ENCODE data around the gene ULK1. TPM values are rescaled to one million over a fixed set of nuclear protein-coding genes. Genes with fewer than 3 reads are reported as not detected.

ULK1 gene
- total RNA-seq, 1 experiment from 2014 or later: 67.8 TPM

- TF ChIP-seq, protein P1, sequence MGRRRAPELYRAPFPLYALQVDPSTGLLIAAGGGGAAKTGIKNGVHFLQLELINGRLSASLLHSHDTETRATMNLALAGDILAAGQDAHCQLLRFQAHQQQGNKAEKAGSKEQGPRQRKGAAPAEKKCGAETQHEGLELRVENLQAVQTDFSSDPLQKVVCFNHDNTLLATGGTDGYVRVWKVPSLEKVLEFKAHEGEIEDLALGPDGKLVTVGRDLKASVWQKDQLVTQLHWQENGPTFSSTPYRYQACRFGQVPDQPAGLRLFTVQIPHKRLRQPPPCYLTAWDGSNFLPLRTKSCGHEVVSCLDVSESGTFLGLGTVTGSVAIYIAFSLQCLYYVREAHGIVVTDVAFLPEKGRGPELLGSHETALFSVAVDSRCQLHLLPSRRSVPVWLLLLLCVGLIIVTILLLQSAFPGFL (CRISPR knock-in tag; IDR thresholded peaks at IDR 0.05; ENCODE audit: borderline replicate concordance): no peak
These were observed 2.9 kb downstream of the ULK1 start (continued) for GRCh38 chr12:131897276-131897675.

- ATAC-seq (no peak), DNase-seq (ENCODE audit: low spot score) (no peak)
- Mint-ChIP-seq H3K4me1 (peaks cover 10% of the 10 kb centered on the region; the same call in 1 of the 2 replicates), H3K4me3 (no peak overlapping the region), H3K27me3 (ENCODE audit: low read depth) (no peaks in the 10 kb centered on the region), H3K36me3 (no peaks in the 10 kb centered on the region), H3K27ac (no peak overlapping the region), H3K9me3 (no peaks in the 10 kb centered on the region)
- CTCF ChIA-PET: no interaction called here
- POLR2A ChIA-PET: interaction anchor here (0.5 kb wide), 1 partner anchor 33 kb away, joined by 5 read pairs; no protein-coding TSS in a partner anchor
- TF ChIP-seq ZBTB21 (CRISPR knock-in tag; IDR thresholded peaks at IDR 0.05; ENCODE audit: borderline replicate concordance) (no peak), PRRX2 (CRISPR knock-in tag; IDR thresholded peaks at IDR 0.05) (no peak), NR3C1 (CRISPR knock-in tag; conservative IDR thresholded peaks at IDR 0.05; ENCODE audit: low read depth) (no peak), USF1 (CRISPR knock-in tag; IDR thresholded peaks at IDR 0.05) (no peak), ZBTB43 (CRISPR knock-in tag; IDR thresholded peaks at IDR 0.05) (no peak), CDX4 (CRISPR knock-in tag; IDR thresholded peaks at IDR 0.05; ENCODE audit: borderline replicate concordance) (no peak), RELA (CRISPR knock-in tag; IDR thresholded peaks at IDR 0.05; ENCODE audit: borderline replicate concordance) (no peak), OVOL2 (CRISPR knock-in tag; IDR thresholded peaks at IDR 0.05; ENCODE audit: borderline replicate concordance) (no peak), TCF7 (CRISPR knock-in tag; IDR thresholded peaks at IDR 0.05; ENCODE audit: low read depth) (no peak), RORB (CRISPR knock-in tag; IDR thresholded peaks at IDR 0.05) (no peak), CREM (CRISPR knock-in tag; IDR thresholded peaks at IDR 0.05) (no peak), ZNF263 (CRISPR knock-in tag; IDR thresholded peaks at IDR 0.05; ENCODE audit: low read depth) (no peak), KAT7 (CRISPR knock-in tag; IDR thresholded peaks at IDR 0.05; ENCODE audit: borderline replicate concordance) (no peak), IRF2 (CRISPR knock-in tag; IDR thresholded peaks at IDR 0.05; ENCODE audit: borderline replicate concordance, low read depth) (no peak), ESRRA (CRISPR knock-in tag; IDR thresholded peaks at IDR 0.05; ENCODE audit: borderline replicate concordance) (no peak)
- TF ChIP-seq, protein P2, sequence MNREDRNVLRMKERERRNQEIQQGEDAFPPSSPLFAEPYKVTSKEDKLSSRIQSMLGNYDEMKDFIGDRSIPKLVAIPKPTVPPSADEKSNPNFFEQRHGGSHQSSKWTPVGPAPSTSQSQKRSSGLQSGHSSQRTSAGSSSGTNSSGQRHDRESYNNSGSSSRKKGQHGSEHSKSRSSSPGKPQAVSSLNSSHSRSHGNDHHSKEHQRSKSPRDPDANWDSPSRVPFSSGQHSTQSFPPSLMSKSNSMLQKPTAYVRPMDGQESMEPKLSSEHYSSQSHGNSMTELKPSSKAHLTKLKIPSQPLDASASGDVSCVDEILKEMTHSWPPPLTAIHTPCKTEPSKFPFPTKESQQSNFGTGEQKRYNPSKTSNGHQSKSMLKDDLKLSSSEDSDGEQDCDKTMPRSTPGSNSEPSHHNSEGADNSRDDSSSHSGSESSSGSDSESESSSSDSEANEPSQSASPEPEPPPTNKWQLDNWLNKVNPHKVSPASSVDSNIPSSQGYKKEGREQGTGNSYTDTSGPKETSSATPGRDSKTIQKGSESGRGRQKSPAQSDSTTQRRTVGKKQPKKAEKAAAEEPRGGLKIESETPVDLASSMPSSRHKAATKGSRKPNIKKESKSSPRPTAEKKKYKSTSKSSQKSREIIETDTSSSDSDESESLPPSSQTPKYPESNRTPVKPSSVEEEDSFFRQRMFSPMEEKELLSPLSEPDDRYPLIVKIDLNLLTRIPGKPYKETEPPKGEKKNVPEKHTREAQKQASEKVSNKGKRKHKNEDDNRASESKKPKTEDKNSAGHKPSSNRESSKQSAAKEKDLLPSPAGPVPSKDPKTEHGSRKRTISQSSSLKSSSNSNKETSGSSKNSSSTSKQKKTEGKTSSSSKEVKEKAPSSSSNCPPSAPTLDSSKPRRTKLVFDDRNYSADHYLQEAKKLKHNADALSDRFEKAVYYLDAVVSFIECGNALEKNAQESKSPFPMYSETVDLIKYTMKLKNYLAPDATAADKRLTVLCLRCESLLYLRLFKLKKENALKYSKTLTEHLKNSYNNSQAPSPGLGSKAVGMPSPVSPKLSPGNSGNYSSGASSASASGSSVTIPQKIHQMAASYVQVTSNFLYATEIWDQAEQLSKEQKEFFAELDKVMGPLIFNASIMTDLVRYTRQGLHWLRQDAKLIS (CRISPR knock-in tag; IDR thresholded peaks at IDR 0.05; ENCODE audit: borderline replicate concordance): no peak
- TF ChIP-seq, protein P3, sequence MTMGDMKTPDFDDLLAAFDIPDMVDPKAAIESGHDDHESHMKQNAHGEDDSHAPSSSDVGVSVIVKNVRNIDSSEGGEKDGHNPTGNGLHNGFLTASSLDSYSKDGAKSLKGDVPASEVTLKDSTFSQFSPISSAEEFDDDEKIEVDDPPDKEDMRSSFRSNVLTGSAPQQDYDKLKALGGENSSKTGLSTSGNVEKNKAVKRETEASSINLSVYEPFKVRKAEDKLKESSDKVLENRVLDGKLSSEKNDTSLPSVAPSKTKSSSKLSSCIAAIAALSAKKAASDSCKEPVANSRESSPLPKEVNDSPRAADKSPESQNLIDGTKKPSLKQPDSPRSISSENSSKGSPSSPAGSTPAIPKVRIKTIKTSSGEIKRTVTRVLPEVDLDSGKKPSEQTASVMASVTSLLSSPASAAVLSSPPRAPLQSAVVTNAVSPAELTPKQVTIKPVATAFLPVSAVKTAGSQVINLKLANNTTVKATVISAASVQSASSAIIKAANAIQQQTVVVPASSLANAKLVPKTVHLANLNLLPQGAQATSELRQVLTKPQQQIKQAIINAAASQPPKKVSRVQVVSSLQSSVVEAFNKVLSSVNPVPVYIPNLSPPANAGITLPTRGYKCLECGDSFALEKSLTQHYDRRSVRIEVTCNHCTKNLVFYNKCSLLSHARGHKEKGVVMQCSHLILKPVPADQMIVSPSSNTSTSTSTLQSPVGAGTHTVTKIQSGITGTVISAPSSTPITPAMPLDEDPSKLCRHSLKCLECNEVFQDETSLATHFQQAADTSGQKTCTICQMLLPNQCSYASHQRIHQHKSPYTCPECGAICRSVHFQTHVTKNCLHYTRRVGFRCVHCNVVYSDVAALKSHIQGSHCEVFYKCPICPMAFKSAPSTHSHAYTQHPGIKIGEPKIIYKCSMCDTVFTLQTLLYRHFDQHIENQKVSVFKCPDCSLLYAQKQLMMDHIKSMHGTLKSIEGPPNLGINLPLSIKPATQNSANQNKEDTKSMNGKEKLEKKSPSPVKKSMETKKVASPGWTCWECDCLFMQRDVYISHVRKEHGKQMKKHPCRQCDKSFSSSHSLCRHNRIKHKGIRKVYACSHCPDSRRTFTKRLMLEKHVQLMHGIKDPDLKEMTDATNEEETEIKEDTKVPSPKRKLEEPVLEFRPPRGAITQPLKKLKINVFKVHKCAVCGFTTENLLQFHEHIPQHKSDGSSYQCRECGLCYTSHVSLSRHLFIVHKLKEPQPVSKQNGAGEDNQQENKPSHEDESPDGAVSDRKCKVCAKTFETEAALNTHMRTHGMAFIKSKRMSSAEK (CRISPR knock-in tag; IDR thresholded peaks at IDR 0.05; ENCODE audit: borderline replicate concordance): no peak
- TF ChIP-seq, protein P4, sequence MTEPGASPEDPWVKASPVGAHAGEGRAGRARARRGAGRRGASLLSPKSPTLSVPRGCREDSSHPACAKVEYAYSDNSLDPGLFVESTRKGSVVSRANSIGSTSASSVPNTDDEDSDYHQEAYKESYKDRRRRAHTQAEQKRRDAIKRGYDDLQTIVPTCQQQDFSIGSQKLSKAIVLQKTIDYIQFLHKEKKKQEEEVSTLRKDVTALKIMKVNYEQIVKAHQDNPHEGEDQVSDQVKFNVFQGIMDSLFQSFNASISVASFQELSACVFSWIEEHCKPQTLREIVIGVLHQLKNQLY (CRISPR knock-in tag; IDR thresholded peaks at IDR 0.05): no peak
These were observed 3.5 kb downstream of the ULK1 start for GRCh38 chr12:131897875-131898274.
